GM06990 (cell line): ENCODE results near the gene MICAL3.

ENCODE experiments used
- DNase-seq: peaks from one replicate; pipeline ENCODE4 v3.0.0-alpha.2; 2011; ENCODE audit not compliant: insufficient read length; ENCODE audit errors: extremely low read depth
- H3K27me3 ChIP-seq: replicated peaks from 2 replicates; pipeline ENCODE4 v1.6.0; 2011; ENCODE audit warnings: low read length; ENCODE audit not compliant: control insufficient read depth, insufficient read depth
- H3K36me3 ChIP-seq: 2 replicates; pipeline ENCODE4 v1.5.1; 2011; ENCODE audit warnings: low read length; ENCODE audit not compliant: control insufficient read depth, insufficient read depth
- H3K4me3 ChIP-seq: replicated peaks from 2 replicates; pipeline ENCODE4 v1.5.1; 2011; ENCODE audit warnings: low read depth, mild to moderate bottlenecking, control low read depth, low read length
- TF ChIP-seq, protein P1 (sequence below): IDR thresholded peaks from 2 replicates; pipeline ENCODE4 v1.5.1; 2011; ENCODE audit warnings: low read length, control low read depth, mild to moderate bottlenecking, inconsistent platforms; ENCODE audit not compliant: insufficient read depth, poor library complexity, severe bottlenecking

Gene MICAL3

DNA sequence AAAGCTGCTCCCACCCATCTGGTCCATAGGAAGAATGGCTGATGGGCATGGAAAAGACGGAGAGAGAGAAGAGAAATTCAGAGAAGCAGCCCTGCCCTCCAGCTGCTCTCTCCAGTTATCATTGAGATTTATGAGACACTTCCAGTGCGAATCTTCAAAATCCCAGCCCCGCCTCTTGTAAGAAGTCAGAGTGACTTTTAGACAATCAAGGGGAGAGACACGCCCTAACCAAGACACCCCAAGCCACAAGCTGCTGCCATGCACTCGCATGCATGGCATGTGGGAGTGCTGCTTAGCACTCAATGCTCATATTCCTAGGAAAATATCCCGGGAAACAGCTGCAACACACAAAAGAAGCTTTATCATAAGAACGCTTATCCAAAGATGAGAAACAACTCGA lies 139.5 kb downstream of the MICAL3 start:
- Histone ChIP-seq H3K4me3 (no peak overlapping the region), H3K36me3 (peaks cover 2% of the 10 kb centered on the region), H3K27me3 (no peaks in the 10 kb centered on the region)
- no peak for DNase-seq
- TF ChIP-seq, protein P1, sequence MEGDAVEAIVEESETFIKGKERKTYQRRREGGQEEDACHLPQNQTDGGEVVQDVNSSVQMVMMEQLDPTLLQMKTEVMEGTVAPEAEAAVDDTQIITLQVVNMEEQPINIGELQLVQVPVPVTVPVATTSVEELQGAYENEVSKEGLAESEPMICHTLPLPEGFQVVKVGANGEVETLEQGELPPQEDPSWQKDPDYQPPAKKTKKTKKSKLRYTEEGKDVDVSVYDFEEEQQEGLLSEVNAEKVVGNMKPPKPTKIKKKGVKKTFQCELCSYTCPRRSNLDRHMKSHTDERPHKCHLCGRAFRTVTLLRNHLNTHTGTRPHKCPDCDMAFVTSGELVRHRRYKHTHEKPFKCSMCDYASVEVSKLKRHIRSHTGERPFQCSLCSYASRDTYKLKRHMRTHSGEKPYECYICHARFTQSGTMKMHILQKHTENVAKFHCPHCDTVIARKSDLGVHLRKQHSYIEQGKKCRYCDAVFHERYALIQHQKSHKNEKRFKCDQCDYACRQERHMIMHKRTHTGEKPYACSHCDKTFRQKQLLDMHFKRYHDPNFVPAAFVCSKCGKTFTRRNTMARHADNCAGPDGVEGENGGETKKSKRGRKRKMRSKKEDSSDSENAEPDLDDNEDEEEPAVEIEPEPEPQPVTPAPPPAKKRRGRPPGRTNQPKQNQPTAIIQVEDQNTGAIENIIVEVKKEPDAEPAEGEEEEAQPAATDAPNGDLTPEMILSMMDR: no peak

DNA sequence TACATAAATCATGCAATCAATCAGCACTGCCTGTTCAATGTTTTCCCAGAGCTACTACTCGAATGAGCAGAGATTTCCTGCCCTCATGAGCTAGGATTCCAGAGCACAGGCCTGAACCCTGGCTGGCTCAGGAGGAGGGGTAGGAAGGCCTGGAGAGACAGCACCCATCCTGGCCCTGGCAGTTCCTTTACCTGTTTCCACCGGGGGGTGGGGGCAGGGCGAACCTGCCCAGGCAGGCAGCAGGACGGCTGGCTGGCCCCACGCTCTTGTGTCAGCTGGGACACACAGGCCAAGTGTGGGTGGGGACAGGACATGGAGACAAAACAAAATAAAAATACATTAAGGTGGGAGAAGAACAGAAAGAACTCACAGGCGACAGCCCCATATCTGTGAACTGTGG lies 140.3 kb downstream of the MICAL3 start:
- no peak overlapping the region for H3K4me3 ChIP-seq
- no peaks in the 10 kb centered on the region for H3K27me3 ChIP-seq
- TF ChIP-seq, protein P1: no peak
- no peak for DNase-seq
- H3K36me3 ChIP-seq: peaks cover 2% of the 10 kb centered on the region

DNA sequence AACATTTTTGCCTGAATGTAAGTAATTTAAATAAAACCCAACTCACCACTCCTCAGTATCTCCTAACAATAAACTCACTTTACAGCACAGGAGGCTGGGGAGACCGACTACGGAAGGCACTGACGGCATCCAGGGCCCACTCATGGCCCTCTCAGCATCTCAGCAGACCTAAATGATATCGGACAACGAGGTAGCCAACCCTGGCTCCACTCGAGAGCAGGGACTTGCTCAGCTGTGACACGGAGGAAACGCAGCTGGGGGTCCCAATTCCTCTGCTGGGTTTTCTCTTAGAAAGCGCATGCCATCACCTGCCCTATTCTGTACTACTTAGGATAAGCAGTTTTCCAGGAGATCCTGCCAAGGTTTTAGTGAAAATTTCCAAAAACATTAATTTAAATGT lies 141.0 kb downstream of the MICAL3 start:
- DNase-seq: no peak
- Histone ChIP-seq H3K4me3 (no peak overlapping the region), H3K27me3 (no peaks in the 10 kb centered on the region), H3K36me3 (peaks cover 2% of the 10 kb centered on the region)
- TF ChIP-seq, protein P1: no peak

DNA sequence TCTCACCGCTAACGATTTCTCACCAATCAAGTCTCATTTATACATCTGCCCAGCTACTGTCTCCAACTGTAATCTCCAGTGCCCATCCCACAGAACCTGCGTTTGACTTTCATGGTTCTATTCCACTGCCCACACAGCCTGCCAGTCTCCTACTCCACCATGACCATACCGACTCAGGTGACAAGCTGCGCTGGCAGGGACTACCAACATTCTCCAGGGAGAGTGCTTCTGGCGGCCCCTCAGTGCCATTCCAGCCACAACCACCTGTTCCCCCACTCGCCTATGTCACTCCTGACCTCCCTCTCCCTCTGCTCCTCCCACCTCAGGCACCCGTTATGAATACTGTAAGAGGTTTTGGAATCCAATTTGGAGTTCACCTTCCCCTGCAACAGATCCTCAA lies 141.6 kb downstream of the MICAL3 start:
- TF ChIP-seq, protein P1: no peak
- DNase-seq: no peak
- peaks cover 2% of the 10 kb centered on the region for H3K36me3 ChIP-seq
- H3K27me3 ChIP-seq: no peaks in the 10 kb centered on the region
- no peak overlapping the region for H3K4me3 ChIP-seq

DNA sequence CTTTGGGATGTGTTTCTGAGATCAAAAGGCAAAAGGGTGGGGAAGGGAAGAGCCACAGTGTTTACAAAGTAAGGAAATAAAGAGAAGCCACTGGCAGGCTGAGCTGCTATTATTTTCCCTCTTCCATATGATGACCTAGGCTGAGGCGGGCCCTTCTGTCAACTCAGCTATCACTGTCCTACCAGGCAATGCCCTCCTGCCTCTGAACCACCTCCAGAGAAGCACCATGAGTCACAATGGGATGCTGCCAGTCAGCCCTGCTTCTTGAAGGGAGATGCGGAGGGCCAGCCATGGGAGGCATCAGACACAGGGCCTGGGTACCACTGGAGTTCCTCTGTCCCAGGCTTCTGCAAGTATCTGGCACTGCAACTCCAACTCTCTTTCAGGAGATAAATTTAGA lies 142.2 kb downstream of the MICAL3 start:
- Histone ChIP-seq H3K36me3 (peaks cover 2% of the 10 kb centered on the region), H3K27me3 (no peaks in the 10 kb centered on the region), H3K4me3 (no peak overlapping the region)

More for the DNA sequence above, 142.2 kb downstream of the MICAL3 start:
- TF ChIP-seq, protein P1: no peak
- no peak for DNase-seq
